Activated CD4-positive, alpha-beta memory T cell treated with anti-CD3 and anti-CD28 coated beads, Interleukin-2, amount 10 ng/mL, durations not matched to agents 7 days and 5 days (primary cell): ENCODE data around the gene PIGU. TPM values are rescaled to one million over a fixed set of nuclear protein-coding genes. Genes with fewer than 3 reads are reported as not detected.
A peak's percentile ranks its signal among the peaks of the same experiment; 100 is the strongest.

Source experiments
- CTCF ChIA-PET: fragments of 350-600 bp; sonication (Branson Sonifier 250); formaldehyde crosslinking; loops from one replicate; lab custom pipeline; 2021; ENCODE audit warnings: antibody characterized with exemption, inconsistent platforms; lab: Charles Lee
- POLR2A ChIA-PET: fragments of 350-600 bp; sonication (Branson Sonifier 250); formaldehyde crosslinking; loops from one replicate; lab custom pipeline; 2021; ENCODE audit warnings: antibody characterized with exemption; lab: Charles Lee
- DNase-seq: peaks from one replicate; pipeline ENCODE4 v3.0.0-alpha.2; 2020
- H3K27ac Mint-ChIP-seq: one replicate; pipeline ENCODE4 v1.8.0; 2021; ENCODE audit warnings: mild to moderate bottlenecking, mixed read lengths
- H3K27me3 Mint-ChIP-seq: one replicate; pipeline ENCODE4 v1.8.0; 2021; ENCODE audit warnings: mixed read lengths
- H3K36me3 Mint-ChIP-seq: one replicate; pipeline ENCODE4 v1.8.0; 2021; ENCODE audit warnings: low read depth, mixed read lengths
- H3K4me1 Mint-ChIP-seq: one replicate; pipeline ENCODE4 v1.8.0; 2021; ENCODE audit warnings: mixed read lengths
- H3K4me3 Mint-ChIP-seq: one replicate; pipeline ENCODE4 v1.8.0; 2021; ENCODE audit warnings: mild to moderate bottlenecking, mixed read lengths
- H3K9me3 Mint-ChIP-seq: one replicate; pipeline ENCODE4 v1.8.0; 2021; ENCODE audit warnings: mixed read lengths
- total RNA-seq, 2 experiments: library from RNA; stranded (reverse); gene quantifications; one replicate each; pipeline ENCODE4 v1.2.3, GENCODE V29; 2021

Gene PIGU
- total RNA-seq, 2 experiments from 2014 or later: 18.3 to 18.6 TPM

DNA sequence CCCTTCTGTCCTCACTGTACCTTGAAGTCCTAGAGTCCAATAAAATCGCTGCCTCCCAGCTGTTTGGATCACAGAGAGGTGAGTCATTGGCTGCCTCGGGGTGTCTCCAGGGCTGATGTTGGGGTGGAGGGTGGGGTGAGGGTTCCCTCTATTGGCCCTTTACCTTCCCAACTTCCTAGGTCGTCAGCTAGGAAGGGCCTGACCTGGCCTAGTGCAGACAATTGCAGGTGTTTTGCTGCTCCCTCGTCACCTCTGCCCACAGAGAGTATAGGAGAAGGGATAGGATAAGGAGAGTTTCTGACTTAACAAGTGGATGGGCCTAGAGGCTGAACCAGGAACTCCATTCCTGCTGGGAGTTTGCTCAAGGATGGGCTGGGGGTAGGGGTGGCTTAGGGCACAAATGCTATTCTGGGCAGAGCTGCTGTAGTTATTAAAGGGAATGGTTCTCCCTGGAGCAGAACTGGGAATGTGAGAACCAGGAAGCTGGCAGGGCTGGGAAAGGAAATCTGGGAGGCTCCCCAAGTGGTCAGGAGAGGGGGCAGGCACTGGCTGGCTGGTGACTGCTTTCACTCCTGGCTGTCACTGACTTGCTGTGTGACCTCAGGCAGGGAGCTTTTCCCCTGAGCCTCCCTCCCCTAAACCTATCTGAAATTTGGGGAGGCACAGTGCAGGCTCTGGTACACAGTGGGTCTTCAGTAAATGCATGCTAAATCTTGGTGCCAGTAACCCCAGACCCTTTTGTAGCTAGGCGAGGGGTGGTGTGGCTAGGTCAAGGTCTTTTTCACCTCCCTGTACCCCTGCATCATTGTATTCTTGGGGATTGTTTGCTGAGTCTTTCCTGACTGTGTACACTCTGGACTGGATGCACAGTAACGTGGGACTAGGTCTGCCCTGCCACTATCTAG lies 28.8 kb upstream of the PIGU start:
- H3K27ac Mint-ChIP-seq: peak overlapping the region; percentile 86

DNA sequence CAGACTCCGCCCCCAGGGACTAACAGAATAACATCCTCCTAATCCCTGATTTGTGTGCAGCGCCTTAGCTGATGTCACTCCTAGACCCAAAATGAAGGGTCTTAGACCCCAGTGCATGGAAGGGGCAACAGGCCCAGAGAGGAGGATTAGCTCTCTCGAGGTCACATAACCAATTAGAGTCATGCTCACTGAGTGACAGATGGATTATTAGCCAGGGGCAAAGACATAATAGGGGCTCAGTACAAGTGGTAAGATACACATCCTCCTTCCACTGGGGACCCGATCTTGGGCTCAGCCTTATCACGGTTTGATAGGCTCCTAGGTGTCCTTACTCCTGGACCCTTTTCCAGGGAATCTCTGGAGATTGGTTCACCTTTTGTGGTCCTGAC lies 28.1 kb upstream of the PIGU start:
- POLR2A ChIA-PET: interaction anchor here (3.0 kb wide), 1 partner anchor 189 kb away, joined by 15 read pairs; the partner anchor contains the start of gene DYNLRB1
- Mint-ChIP-seq H3K27ac (peak overlapping the region; percentile 86), H3K9me3 (no peaks in the 10 kb centered on the region), H3K27me3 (peaks cover 13% of the 10 kb centered on the region), H3K4me3 (peak overlapping the region; percentile 86), H3K4me1 (peaks cover 41% of the 10 kb centered on the region), H3K36me3 (no peaks in the 10 kb centered on the region)
- no peak for DNase-seq
- CTCF ChIA-PET: interaction anchor here (5.2 kb wide), 1 partner anchor 167 kb away, joined by 43 read pairs; no protein-coding TSS in a partner anchor

More for the DNA sequence above, 28.8 kb upstream of the PIGU start:
- no peaks in the 10 kb centered on the region for H3K9me3 Mint-ChIP-seq
- DNase-seq: no peak
- ChIA-PET POLR2A (interaction anchor here (1.2 to 3.0 kb wide), 2 partner anchors 24 to 189 kb away, joined by 3 to 15 read pairs; partner anchors contain the start of gene DYNLRB1), CTCF (interaction anchor here (1.0 to 5.2 kb wide), 3 partner anchors 168 to 393 kb away, joined by 3 to 43 read pairs (median 4); no protein-coding TSS in a partner anchor)
- peaks cover 46% of the 10 kb centered on the region for H3K4me1 Mint-ChIP-seq
- H3K4me3 Mint-ChIP-seq: peak overlapping the region; percentile 86
- H3K27me3 Mint-ChIP-seq: peaks cover 13% of the 10 kb centered on the region
- H3K36me3 Mint-ChIP-seq: no peaks in the 10 kb centered on the region

DNA sequence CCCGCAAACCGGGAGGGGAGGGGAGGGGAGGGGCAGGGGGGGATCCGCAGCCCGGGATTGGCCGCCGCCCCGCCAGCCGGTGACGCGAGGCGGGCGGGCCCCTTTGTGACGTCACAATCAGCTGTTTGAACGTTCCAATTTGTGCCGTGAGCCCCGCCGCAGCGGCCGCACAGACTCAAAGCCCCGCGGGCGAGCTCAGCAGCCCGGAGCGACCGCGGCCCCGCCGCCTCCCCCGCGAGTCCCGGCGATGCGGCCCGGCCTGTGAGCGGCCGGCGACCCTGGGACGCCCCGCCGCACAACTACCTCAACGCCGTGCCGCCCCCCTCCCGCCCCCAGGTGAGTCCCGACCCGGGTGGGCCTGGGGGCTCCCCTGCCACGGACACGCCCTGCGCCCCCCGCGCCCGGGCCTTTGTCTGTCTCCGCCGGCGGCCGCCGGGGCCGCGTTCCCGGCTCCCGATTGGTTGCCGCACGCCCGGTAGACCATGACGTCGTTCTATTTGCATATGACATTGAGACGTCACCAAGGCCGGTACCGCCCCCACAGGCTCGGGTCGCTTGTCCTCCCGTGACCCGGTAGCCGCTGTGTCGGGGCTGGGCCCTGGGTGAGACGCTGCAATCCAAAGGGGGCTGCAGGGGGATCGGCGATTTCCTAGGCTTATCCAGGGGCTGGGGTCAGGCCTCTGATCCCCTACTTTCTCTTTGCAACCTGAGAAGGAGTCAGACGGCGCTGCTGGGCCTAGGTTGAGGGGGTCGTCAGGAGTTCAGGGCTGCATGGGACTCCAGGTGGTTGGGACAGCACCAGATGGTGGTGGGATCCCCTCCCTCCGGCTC lies 27.5 kb upstream of the PIGU start, which contains the start of gene TP53INP2:
Gene TP53INP2 (plus strand): TSS at position 168 of the 831 bp plus-strand sequence. CDS start 4,396 bp downstream, outside the sequence.
- H3K9me3 Mint-ChIP-seq: no peaks in the 10 kb centered on the region
- DNase-seq: peak; percentile 92
- no peaks in the 10 kb centered on the region for H3K36me3 Mint-ChIP-seq
- peak within 1 kb of the TSS; percentile 91 for H3K4me3 Mint-ChIP-seq
- H3K27me3 Mint-ChIP-seq: peaks cover 13% of the 10 kb centered on the region
- peaks cover 41% of the 10 kb centered on the region for H3K4me1 Mint-ChIP-seq
- H3K27ac Mint-ChIP-seq: peak within 1 kb of the TSS; percentile 86
- ChIA-PET CTCF (interaction anchor here (1.0 to 5.2 kb wide), 6 partner anchors 27 to 392 kb away, joined by 3 to 43 read pairs (median 4); partner anchors contain the start of gene PIGU), POLR2A (interaction anchor here (0.7 to 3.0 kb wide), 11 partner anchors 9 to 592 kb away, joined by 3 to 17 read pairs (median 3); partner anchors contain the start of genes DYNLRB1, EIF2S2, ITCH and MAP1LC3A)

DNA sequence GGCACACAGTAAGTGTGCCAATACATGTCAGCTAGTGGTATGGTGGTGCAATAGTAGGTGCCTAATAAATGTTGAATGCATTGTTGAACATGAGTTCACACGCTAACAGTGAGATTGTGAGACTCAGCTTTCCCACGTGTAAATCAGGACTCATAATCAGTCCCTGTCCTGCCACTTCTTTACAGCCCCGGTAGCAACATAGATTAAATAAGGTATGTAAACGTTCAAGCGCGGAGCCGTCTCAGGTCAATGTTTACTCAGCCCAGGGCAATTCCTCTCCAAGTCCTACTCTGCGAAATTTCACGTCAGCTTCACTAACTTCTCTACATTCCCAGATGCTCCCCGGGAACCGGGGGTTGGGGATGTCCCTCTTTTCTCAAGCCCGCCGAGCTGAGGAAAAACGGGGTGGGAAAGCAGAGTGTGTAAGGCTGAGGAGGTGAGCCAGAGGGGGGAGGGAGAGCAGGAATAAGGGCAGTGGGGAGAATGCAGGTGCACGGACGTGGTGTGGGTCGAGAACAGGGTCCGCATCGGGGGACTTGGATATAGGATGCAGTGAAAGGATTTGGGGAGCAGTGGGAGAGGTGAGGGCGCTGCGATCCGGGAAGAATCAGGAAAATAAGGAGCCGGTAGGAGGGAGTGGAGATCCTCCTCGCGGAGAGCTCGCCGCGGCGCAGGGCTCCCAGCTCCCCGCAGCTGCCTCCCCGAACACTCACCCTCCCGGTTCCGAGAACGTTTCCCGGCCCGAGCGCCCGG lies 26.7 kb upstream of the PIGU start:
- Mint-ChIP-seq H3K36me3 (no peaks in the 10 kb centered on the region), H3K9me3 (no peaks in the 10 kb centered on the region), H3K4me3 (peak overlapping the region; percentile 91), H3K4me1 (peaks cover 39% of the 10 kb centered on the region), H3K27me3 (peaks cover 13% of the 10 kb centered on the region), H3K27ac (peak overlapping the region; percentile 85)
- DNase-seq: no peak
- ChIA-PET POLR2A (interaction anchor here (0.6 to 3.0 kb wide), 12 partner anchors 9 to 737 kb away, joined by 3 to 17 read pairs (median 3); partner anchors contain the start of genes DYNLRB1, EIF2S2, ITCH and MAP1LC3A), CTCF (interaction anchor here (0.8 to 2.3 kb wide), 7 partner anchors 26 to 391 kb away, joined by 3 to 11 read pairs (median 4); partner anchors contain the start of gene PIGU)

DNA sequence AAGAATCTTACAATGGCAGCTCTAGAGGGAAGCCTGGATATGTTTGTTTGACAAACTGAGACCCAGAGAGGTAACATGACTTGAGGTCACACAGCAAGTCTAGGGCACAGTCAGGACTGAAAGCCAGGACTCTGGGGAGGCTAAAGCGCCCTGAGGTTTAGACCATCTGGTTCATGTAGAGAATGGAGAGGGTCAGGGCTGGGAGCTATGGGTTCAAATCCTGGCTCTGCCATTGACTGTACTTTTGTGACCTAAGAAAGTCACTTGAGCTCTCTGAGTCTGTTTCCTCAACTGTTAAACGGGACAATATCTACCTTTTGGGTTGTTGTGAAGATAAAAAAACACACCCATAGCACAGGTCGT lies 26.1 kb upstream of the PIGU start:
- POLR2A ChIA-PET: interaction anchor here (0.6 to 3.0 kb wide), 5 partner anchors 26 to 737 kb away, joined by 3 to 17 read pairs (median 7); partner anchors contain the start of genes DYNLRB1, MAP1LC3A and PIGU
- DNase-seq: no peak
- CTCF ChIA-PET: interaction anchor here (0.6 to 2.3 kb wide), 7 partner anchors 26 to 452 kb away, joined by 3 to 11 read pairs (median 3); partner anchors contain the start of gene PIGU
- H3K36me3 Mint-ChIP-seq: no peaks in the 10 kb centered on the region
- peak overlapping the region; percentile 91 for H3K4me3 Mint-ChIP-seq
- peaks cover 13% of the 10 kb centered on the region for H3K27me3 Mint-ChIP-seq
- H3K27ac Mint-ChIP-seq: no peak overlapping the region
- H3K4me1 Mint-ChIP-seq: peaks cover 34% of the 10 kb centered on the region
- no peaks in the 10 kb centered on the region for H3K9me3 Mint-ChIP-seq

DNA sequence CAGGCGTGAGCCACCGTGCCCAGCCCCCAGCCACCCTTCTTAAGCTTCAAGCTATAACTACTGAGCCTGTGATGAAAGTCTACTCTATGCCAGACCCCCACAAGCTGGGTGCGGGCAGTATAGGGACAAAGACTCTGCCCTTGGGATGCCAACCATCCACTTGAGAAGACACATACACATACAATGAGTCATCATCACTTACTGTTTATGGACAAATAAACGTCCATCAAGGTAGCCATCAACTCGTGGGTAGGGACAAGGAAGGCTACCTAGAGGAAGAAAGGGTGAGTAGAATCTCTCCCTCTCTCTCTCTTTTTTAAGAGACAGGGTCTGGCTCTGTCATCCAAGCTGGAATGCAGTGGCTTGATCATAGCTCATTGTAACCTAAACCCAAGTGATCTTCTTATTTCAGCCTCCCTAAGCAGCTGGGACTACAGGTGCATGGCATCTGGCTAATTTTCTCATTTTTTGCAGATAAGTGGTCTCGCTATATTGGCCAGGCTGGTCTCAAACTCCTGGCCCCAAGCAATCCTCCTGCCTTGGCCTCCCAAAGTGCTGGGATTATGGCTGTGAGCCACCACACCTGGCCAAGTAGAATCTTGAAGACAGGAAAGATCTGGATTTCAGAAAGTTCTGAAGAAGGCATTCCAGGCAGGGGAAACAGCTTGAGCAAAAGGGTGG lies 24.7 kb upstream of the PIGU start:
- peaks cover 15% of the 10 kb centered on the region for H3K27me3 Mint-ChIP-seq
- DNase-seq: no peak
- no peak overlapping the region for H3K27ac Mint-ChIP-seq
- no peak overlapping the region for H3K4me3 Mint-ChIP-seq
- CTCF ChIA-PET: interaction anchor here (0.7 to 0.9 kb wide), 2 partner anchors 389 to 1251 kb away, joined by 3 to 4 read pairs; no protein-coding TSS in a partner anchor
- peaks cover 28% of the 10 kb centered on the region for H3K4me1 Mint-ChIP-seq
- no peaks in the 10 kb centered on the region for H3K9me3 Mint-ChIP-seq
- POLR2A ChIA-PET: no interaction called here
- no peaks in the 10 kb centered on the region for H3K36me3 Mint-ChIP-seq

DNA sequence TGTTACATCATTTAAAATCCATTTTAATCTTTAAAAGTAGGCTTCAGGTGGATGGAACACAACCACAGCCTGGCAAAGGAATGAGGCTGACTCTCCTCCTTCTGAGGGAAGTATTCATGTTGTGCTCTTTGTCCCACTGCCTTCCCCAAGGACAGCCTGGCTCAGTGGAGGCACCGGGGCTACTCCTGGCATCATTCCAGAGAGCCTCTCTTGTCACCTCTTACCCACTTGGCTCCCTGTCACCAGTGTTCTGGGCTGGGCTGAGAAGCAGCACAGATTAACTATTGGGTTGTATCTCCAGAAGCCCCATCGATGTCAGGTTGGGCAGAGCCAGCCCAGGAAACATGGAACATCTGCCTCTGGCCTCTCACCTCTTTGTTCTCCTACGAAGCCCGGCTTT lies 16.5 kb upstream of the PIGU start:
- H3K4me3 Mint-ChIP-seq: no peak overlapping the region
- H3K27me3 Mint-ChIP-seq: peaks cover 9% of the 10 kb centered on the region
- POLR2A ChIA-PET: no interaction called here
- no peak for DNase-seq
- H3K4me1 Mint-ChIP-seq: no peaks in the 10 kb centered on the region
- H3K9me3 Mint-ChIP-seq: no peaks in the 10 kb centered on the region
- no peaks in the 10 kb centered on the region for H3K36me3 Mint-ChIP-seq
- H3K27ac Mint-ChIP-seq: no peak overlapping the region
- CTCF ChIA-PET: no interaction called here

DNA sequence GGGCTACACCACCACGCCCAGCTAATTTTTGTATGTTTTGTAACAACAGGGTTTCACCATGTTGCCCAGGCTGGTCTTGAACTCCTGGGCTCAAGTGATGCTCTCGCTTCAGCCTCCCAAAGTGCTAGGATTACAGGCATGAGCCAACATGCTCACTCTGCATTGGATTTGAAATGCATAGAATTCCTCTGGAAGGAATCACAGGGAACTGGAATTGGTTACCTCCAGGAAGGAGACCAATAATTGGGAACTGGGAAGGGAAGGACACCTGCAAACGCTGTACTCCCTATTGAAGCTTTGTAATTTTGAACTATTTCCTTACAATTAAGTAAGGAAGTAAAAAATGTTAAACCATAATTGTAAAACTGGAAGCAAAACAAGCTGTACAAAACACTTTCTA lies 14.9 kb upstream of the PIGU start:
- Mint-ChIP-seq H3K27me3 (peaks cover 7% of the 10 kb centered on the region), H3K36me3 (no peaks in the 10 kb centered on the region), H3K4me1 (no peaks in the 10 kb centered on the region), H3K4me3 (no peak overlapping the region), H3K9me3 (no peaks in the 10 kb centered on the region), H3K27ac (no peak overlapping the region)
- no peak for DNase-seq
- ChIA-PET POLR2A (no interaction called here), CTCF (no interaction called here)

DNA sequence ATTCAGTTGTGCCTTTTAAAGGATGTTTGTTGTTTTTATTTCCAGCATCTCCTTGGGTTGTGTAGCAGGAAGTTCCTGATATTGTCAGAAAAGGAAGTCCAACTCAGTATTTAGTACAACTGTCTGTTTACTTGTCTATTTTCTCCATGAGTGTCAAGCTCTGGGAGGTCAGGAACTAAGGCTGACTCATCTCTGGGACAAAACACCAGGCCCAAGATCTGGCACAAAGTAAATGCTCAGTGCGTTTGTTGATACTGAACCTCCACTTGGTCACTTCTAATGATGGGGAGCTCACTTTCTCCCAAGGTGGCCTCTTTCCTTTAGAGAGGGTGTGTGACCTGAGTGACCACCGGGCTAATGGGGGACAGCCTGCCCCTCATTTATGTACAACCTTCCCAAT lies 12.6 kb upstream of the PIGU start:
- H3K27me3 Mint-ChIP-seq: peaks cover 3% of the 10 kb centered on the region
- CTCF ChIA-PET: interaction anchor here (1.2 to 1.4 kb wide), 2 partner anchors 80 to 377 kb away, joined by 3 to 4 read pairs; no protein-coding TSS in a partner anchor
- no peak overlapping the region for H3K4me3 Mint-ChIP-seq
- POLR2A ChIA-PET: interaction anchor here (0.7 kb wide), 1 partner anchor 173 kb away, joined by 3 read pairs; no protein-coding TSS in a partner anchor
- no peak for DNase-seq
- H3K36me3 Mint-ChIP-seq: no peaks in the 10 kb centered on the region
- H3K4me1 Mint-ChIP-seq: no peaks in the 10 kb centered on the region
- H3K27ac Mint-ChIP-seq: no peak overlapping the region
- H3K9me3 Mint-ChIP-seq: no peaks in the 10 kb centered on the region

DNA sequence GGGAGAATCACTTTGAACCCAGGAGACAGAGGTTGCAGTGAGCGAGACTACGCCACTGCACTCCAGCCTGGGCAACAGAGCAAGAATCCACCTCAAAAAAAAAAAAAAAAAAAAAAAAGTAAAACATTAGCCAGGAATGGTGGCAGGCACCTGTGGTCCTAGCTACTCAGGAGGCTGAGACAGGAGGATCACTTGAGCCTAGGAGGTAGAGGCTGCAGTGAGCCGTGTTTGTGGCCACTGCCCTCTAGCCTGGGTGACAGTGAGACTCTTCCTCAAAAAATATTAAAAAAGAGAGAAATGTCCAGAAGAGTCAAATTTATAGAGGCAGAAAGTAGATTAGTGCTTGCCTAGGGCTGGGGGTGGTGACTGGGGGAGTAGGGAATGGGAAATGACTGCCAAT lies 6.8 kb upstream of the PIGU start:
- Mint-ChIP-seq H3K9me3 (no peaks in the 10 kb centered on the region), H3K27me3 (no peaks in the 10 kb centered on the region), H3K27ac (no peak overlapping the region), H3K36me3 (no peaks in the 10 kb centered on the region), H3K4me3 (no peak overlapping the region), H3K4me1 (peaks cover 14% of the 10 kb centered on the region)
- CTCF ChIA-PET: no interaction called here
- no peak for DNase-seq
- POLR2A ChIA-PET: no interaction called here

DNA sequence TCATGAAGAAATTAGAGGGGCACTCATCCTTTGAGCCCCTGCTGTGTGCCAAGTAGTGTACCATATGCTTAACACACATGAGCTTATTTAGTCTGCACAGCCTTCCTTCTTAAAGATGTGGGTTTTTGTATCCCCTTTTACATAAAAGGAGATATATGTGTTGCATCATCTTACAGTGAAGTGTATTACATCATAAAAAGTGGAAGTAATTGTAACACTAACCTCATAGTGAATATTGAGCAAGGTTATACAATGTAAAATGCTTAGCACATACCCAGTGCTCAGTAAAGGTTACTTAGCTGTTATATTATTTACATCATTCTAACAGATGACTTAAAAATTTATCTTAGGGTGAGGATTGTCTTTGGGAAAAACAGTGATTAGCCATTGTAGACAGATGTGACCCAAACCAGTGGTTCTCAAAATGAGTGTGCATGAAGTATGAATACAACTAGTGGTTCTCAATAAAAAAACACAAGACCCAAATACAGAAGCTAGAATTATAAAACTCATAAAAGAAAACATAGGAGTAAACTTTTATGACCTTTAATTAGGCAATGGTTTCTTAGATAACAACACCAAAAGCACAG lies 3.8 kb upstream of the PIGU start:
- H3K27ac Mint-ChIP-seq: no peak overlapping the region

More for the DNA sequence above, 3.8 kb upstream of the PIGU start:
- Mint-ChIP-seq H3K27me3 (no peaks in the 10 kb centered on the region), H3K4me3 (no peak overlapping the region), H3K9me3 (no peaks in the 10 kb centered on the region), H3K36me3 (no peaks in the 10 kb centered on the region), H3K4me1 (peaks cover 30% of the 10 kb centered on the region)
- no peak for DNase-seq
- CTCF ChIA-PET: no interaction called here
- POLR2A ChIA-PET: interaction anchor here (1.1 kb wide), 1 partner anchor 123 kb away, joined by 3 read pairs; the partner anchor contains the start of gene MAP1LC3A
